A172 (cell line): Measurements from ENCODE around the gene GDF15. TPM values are rescaled to one million over a fixed set of nuclear protein-coding genes. Genes with fewer than 3 reads are reported as not detected.
"Not testable (repeated sequence)": the region's sequence is repeated elsewhere in the genome, so short reads cannot be mapped to it uniquely, and the experiment has no call there.

ENCODE experiments used
- DNase-seq: peaks from one replicate; pipeline ENCODE4 v3.0.0-alpha.2; 2015; ENCODE audit warnings: low spot score
- total RNA-seq: library from RNA; depleted of rRNA; stranded (reverse); fragments of >200 nt; shearing (Covaris generic); gene quantifications from 2 replicates; pipeline ENCODE4 v1.2.3, GENCODE V29; 2014

Gene GDF15
- total RNA-seq, 1 experiment from 2014 or later = 93.9 TPM

DNA sequence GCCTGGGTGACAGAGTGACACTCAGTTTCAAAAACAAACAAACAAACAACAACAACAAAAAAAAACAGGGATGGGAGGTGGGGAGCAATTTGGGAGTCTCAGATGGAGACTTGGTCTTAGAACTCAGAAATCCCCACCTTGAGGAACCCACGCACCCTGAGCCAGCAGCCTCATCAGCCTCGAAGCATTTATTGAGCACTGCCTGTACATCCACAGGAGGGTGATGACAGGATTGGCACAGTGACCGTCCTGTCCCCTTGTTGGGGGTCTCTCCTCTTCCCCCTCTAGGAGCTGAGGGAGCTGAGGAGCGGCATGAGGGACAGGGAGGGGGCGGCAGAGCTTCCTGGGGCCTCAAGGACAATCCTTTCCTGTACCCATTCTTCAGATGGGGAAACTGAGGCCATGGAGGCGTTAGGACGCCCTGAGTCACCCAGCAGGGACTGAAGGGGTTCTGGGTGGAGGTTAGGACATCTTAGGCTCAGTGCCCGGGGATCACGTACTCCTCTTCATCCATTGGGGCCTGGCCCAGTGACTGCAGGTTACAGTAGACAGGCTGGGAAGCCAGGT is 5.6 kb downstream of the GDF15 start:
- DNase-seq = no peak

DNA sequence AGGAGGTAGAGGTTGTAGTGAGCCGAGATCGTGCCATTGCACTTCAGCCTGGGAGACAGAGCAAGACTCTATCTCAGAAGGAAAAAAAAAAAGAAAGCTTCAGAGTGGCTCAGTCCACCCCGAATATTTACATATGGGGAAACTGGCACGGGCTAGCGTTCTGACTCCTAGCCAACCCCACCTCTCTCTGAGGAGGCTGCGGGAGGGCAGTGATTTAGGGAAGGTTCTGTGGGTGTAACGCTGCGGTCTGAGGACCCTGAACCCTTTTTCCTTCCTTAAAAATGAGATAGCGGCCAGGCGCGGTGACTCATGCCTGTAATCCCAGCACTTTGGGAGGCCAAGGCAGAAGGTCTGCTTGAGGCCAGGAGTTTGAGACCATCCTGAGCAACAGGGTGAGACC is 6.5 kb downstream of the GDF15 start:
- peak; percentile 77 for DNase-seq

DNA sequence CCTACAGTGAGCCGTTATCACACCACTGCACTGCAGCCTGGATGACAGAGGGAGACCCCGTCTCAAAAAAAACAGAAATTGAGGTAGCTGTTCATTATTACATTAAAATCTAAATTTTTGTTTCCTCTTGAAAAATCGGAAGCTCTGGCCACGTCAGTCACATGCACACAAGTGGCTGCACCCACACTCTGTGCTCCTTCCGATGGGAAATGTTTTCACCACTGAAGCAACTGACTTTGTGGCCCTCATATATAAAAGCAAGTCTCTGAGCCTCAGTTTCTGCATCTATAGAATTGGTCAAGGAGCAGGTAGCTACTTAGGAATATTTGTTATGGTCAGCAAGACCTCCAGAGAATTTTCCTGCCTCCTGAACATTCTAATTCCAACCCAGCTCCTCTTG is 7.0 kb downstream of the GDF15 start:
- no peak for DNase-seq

DNA sequence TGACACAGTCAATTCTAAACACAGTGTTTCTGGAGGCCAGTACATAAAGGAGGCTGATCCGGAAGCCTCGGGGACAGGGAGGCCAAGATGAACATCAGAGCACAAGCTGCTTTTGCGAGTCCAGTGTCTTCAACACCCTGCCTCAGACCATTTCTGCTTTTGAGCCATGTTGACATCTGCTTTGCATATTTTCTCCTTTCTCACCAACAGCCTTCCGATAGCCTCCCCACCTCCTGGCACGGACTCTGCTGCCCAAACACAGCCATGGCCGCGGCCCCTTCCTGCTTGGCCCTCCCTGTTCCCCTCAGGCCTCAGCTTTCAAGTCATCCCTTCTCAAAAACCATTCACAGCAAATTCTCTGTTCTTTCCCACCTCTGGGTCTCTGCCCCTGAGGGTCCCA is 7.9 kb downstream of the GDF15 start:
- DNase-seq = no peak

DNA sequence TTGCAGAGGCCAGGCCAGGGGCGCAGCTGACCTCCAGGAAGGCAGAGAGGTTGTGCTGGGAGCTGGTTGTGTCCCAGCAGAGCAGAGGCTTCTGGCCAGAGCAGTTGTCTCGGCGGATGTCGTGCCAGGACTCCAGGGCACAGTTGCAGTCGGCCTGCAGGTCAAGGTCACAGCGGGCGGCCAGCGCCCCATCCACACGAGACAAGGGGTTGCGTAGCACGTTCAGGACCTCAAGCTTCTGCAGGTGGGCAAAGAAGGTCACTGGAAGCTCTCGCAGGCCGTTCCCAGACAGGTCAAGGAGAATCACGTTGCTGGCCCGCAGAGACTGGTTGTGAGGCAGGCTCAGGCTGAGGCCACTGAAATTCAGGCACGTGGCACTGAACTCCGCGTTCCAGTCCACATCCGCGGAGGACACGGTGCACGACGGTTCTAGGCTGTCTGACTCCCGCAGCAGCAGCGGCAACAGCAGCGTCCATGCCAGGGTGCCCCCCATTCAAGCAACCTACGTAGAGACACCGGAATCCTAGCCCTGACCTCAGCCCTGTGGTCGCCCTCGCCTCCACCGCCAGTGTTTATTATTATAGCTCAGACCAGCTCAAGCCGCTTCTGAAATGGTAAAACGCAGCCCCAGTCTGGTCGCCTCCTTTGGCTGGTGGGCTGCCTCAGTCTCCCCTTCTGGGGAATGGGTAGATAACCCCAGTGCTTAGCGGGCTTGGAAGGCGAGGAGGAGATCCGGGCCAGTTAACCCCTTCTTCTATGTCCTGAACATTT is 10.7 kb downstream of the GDF15 start:
- DNase-seq = no peak

DNA sequence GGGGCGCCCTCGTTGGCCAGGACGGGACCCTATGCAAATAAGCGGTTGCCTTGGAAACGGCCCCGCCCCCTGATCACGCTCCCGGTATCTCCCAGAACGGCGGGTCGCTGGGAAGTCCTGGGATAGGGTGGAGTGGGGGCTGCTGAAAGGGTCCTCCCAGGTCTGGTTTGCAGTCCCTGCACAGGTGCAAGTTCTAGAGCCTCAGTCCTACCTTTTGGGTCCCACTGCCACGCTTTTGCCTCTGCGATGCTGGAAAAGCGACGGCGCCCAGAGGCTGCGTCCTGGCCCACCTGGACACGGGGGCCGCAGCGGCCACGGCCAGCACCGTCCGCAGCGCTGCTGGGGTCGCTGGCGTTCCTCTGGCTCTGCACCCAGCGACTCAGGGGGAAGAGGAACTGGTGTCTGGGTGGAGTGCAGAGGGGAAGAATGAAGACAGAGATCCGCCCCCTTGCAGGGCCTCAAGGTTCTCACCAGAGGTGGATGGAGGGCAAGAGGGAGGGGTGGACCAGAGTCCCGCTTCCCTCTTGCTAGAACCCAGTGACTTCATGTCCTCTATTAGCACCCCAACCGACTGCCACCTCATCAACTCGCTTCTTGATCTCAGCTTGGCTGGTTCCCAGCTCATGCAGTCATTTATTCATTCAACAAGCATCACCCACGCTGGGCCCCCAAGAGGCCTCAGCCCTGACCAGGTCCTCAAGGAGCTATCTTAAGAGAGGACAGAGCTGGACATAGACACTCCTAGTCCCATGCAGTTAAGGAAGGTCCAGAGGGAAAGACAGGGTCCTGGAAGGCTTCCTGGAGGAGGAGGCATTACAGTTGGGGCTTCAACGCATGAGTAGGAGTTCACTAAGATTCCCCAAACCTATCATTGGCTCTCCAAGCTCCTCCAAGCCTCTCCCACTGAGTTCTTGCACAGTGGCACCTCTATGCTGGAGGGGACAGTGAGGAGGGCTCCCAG is 11.6 kb downstream of the GDF15 start, which contains the start of gene LRRC25:
Gene LRRC25 (minus strand): TSS at position 381 of the 961 bp plus-strand sequence. CDS start 659 bp downstream, outside the sequence.
- no peak for DNase-seq

DNA sequence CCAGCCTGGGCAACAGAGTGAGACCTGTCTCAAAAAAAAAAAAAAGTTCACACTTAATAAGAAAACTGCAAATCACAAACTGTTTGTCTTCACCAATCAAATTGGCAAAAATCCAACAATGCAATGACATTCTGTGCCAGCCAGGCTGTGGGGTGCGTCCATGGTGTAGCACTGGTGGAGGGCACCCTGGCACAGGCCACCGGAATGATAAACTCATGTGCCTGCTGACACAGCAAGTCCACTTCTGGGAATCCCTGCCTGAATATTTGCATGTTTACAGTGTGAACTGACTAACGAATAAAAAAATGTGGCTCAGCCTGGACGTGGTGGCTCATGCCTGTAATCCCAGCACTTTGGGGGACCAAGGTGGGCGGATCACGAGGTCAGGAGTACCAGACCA is 13.1 kb downstream of the GDF15 start:
- peak; percentile 71 for DNase-seq

DNA sequence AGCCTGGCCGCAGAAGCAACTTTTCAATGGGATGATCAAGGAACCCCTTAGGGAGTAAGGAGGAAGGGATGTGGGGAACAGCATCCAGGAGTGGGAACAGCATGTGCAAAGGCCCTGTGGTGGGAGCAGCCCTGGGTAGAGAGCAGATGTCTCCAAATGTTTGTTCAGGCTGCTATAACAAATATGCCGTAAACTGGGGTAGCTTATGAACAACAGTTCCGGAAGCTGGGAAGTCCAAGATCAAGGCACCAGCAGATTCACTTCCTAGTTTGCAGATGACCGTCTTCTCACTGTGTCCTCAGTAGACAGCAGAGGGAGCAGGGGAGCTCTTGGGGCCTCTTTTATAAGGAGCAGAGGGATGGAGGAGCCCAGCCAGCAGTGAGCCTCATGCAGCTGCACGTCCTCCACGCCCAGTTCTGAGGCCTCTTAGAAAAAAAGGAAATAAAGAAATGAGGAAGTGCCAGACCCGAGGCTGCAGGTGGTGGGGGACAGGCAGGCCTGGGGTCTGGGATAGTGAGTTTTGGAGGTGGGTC is 15.7 kb downstream of the GDF15 start:
- DNase-seq = peak; percentile 43

DNA sequence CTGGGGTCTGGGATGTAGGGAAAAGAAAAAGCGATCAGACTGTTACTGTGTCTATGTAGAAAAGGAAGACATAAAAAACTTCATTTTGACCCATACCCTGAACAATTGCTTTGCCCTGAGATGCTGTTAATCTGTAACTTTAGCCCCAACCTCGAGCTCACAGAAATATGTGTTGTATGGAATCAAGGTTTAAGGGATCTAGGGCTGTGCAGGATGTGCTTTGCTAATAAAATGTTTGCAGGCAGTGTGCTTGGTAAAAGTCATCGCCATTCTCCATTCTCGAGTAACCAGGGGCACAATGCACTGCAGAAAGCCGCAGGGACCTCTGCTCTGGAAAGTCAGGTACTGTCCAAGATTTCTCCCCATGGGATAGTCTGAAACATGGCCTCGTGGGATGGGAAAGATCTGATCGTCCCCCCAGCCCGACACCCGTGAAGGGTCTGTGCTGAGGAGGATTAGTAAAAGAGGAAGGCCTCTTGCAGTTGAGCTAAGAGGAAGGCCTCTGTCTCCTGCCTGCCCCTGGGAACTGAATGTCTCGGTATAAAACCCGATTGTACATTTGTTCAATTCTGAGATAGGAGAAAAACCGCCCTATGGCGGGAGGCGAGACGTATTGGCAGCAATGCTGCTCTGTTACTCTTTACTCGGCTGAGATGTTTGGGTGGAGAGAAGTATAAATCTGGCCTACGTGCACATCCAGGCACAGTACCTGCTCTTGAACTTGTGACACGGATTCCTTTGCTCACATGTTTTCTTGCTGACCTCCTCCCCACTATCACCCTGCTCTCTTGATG is 16.7 kb downstream of the GDF15 start:
- not testable (repeated sequence) for DNase-seq

DNA sequence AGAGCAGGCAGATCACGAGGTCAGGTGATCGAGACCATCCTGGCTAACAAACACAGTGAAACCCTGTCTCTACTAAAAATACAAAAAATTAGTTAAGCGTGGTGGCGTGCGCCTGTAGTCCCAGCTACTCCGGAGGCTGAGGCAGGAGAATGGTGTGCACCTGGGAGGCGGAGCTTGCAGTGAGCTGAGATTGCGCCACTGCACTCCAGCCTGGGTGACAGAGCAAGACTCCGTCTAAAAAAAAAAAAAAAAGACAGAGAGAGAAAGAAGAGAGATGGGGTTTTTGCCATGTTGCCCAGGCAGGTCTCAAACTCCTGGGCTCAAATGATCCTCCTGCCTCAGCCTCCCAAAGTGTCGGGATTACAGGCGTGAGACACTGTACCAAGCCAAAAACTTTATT is 19.8 kb downstream of the GDF15 start:
- DNase-seq = not testable (repeated sequence)

DNA sequence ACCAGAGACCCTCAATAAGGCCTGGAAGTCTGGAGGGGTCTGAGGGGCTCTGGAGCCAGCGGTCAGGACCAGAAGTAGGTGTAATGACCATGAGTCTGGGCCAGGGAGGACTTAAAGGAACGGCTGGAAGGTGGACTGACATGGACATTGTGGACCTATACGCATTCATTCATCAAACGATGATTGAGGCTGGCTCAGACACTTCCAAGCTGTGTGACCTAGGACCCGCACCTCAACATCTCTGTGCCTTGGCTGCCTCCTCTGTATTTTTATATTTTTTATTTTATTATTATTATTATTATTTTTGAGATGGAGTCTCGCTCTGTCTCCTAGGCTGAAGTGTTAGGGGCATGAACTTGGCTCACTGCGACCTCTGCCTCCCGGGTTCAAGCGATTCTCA is 20.8 kb downstream of the GDF15 start:
- DNase-seq = no peak

DNA sequence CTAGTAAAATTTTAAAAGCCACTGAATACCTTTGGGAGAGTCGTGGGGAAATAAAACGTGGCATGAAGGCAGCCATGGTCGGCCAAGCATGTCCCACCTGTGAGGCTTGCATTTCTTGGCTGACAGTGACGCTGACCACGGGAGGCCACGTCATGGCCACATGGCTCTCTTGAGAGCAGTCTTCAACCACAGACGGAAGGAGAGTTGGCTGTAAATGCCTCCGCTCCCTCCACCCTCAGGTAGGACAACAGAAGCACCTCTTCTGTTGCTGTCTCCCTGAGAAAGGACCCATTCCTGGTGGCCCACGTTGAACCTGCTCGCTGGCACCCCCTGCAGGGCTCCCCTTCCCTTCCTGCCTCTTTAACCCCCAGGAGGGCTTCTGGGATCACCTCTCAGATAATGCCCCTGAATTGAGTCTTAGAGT is 22.1 kb downstream of the GDF15 start:
- DNase-seq = no peak

DNA sequence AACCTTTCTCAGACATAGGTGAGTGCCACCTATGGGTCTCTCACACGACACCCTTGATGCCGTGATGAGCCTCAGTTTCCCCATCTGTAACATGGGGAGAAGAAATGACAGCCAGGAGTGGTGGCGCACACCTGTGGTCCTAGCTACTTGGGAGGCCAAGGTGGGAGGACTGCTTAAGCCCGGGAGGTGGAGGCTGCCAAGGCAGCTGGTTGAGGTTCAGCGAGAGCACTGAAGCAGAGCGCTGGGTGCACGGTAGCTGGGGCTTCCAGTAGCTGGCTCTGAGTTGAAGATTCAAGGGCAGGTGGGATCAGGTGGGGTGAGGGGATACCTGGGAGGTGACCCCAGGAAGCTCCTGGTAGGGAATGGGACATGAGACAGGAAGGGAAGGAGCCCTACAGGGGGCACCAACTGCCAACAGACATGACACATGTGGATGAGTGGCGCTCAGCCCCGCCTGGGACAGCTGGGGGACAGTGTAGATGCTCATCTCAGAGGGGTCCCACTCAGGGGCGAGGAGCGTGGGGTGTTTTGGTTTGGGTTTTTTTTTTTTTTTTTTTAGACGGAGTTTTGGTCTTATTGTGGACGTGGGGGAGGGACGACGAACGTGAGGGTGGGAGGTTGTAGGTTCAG is 26.8 kb downstream of the GDF15 start:
- DNase-seq = no peak

DNA sequence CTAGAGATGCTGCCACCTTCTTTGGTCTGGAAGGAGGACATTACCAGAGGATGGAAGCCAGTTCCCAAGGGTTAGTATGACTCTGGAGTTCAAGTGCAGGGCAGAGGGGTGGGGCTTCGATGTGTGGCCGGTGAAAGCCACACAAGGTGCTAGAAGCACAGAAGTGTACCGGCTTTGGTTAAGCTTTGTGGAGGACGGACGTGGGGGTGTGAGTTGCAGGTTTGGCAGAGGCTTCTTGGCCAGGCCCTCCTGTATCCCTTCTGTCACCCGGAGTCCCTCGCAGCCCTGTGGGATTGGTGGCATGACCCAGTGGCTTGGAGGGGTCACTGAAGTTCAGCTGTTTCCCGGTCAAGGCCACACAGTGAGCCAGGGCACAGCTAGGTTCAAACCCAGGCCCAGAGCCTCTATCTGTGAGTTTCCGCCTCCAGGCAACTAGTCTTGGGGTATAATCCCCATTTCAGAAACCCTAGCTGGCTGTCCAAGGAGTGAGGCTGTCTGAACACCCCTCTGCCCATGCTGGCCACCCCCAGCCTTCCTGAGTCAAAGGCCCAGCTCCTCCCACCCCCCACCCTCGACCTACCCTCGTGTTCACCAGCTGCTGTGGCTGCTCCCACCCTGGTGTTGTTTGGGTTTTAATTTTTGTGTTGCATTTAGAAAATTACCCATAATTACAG is 28.7 kb downstream of the GDF15 start:
- peak; percentile 66 for DNase-seq

DNA sequence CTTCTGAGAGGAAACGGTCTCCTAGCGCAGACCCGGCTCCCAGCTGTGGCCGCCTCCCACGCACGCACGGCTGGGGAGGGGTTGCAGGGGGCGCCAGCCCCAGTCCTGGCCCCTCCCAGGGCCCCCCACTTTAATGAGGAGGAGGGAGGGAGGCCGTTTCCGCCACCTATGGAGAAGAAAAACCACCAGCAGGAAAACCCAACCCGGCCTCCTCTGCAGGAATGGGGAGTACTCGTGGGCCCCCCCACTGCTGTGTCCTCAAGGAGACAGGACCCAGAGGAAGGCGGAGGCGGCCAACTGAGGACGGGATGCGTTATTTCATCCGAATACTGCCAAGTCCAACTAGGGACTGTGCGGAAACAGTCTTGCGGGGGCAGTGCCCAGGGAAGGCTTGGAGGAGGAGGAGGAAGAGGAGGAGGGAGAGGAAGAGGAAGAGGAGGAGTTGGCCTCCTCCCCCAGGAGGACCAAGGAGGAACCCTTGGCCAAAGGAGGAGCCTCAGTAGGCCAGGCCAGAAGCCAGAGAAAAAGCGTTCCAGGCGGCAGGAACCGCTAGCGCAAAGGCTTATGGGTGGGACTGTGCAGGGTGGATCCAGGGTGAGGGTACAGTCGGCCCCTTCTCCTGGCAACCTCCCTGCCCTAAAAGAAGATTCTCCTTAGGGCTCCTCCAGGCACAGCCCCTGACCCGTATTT is 29.4 kb downstream of the GDF15 start:
- DNase-seq = peak; percentile 93

DNA sequence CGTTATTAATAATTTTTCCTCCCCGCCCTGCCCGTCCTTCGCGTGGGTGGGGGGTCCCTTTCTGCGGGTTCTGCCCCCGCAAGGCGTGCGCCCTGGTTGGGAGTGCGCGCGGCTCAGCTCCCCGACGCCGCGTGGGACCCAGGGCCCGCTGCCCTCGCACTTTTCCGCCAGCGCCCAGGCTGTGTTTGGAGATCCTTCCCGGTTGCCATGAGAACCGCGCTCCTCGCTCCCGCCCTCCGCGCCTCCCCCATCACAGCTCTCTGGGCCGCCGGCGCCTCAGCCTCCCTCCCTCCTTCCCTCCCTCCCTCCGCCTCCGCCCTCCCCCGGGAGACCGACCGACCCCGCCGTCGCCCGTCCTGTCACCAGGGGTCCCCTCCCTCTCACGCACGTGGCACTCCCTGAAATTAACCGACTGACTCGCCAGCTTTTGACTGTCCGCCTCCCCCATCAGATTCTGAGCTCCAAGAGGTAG is 30.9 kb downstream of the GDF15 start:
- peak; percentile 83 for DNase-seq

DNA sequence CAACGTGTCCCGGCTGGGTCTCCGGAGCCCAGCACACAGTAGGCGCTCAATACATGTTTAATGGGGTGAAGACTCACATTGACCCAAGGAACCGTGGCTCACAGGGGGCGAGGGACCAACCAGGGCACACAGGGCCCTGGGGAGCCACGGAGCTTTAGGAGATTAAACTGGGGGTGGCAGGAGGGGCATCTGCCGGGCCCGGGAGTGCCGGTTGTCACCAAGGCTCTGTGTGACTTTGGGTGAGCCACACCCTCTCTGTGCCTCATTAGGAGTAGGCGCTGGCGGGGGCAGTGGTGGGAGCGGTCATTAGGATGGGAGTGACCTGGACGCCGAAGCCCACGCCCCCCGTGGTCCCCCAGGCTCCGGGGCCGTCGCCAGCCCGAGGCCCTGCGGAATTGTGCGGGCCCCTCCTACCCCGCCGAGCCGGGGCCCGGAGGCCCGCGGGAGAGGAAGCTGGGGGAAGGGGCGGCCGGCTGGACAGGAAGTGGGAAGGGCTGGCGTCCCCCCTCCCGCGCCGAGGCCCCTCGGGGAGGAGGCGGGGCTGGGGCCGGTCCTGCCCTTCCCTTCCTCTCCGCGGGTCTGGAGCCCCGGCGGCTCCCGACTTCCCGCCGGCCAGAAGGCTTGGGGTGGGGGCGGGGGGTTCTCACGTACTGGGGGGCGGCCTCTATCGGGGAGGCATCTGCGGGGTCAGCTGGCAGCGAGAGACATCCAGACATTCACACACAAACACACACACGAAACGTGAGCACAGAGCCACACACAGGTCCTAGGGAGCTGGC is 31.5 kb downstream of the GDF15 start:
- DNase-seq = peak; percentile 86

DNA sequence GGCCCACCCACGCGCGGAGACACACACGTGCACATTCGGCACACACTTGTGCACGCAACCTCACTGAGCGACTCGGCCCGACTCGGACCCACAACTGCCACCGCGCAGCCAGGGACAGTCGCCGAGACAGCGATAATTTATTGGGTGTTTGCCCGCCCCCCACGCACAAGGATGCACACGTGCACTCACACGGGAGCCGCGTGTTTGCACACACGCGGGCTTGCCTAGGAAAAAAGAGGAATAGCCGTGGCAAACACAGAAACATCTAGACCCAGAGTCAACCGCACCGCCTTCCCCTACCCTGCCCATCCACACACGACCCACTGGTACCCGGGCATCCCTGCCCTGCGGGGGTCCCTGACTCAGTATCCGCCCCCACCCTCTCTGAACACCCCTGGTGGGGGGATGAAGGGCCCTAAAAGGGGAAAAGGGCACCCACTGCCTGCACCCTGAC is 32.1 kb downstream of the GDF15 start:
- DNase-seq = no peak
